CD14-positive monocyte (primary cell): ENCODE measurements around the gene C1orf105. TPM values are rescaled to one million over a fixed set of nuclear protein-coding genes. Genes with fewer than 3 reads are reported as not detected.
A peak's percentile ranks its signal among the peaks of the same experiment; 100 is the strongest.

Experiments used
- DNase-seq, 3 donors: peaks; one replicate each; pipeline ENCODE4 v3.0.0-alpha.2; 2011 to 2022
- H2AFZ ChIP-seq: 2 replicates; pipeline ENCODE4 v1.6.0; 2012; ENCODE audit warnings: mild to moderate bottlenecking, low read depth, low read length, inconsistent platforms; ENCODE audit not compliant: insufficient read depth, poor library complexity, severe bottlenecking
- H3K27ac ChIP-seq, 2 donors: 1 replicate in 1 of 2; 2 replicates in 1 of 2; pipeline ENCODE4 v1.5.1; 2012 to 2013; ENCODE audit warnings: low read length in 2 of 2, control low read depth in 1 of 2, inconsistent platforms in 1 of 2, low read depth in 1 of 2, mild to moderate bottlenecking in 1 of 2
- H3K27me3 ChIP-seq, 2 donors: one replicate each; pipeline versions ENCODE4 v1.6.0 to v1.6.1; 2011 to 2013; ENCODE audit warnings: low read length in 2 of 2; ENCODE audit not compliant: control insufficient read depth in 2 of 2, insufficient read depth in 2 of 2
- H3K36me3 ChIP-seq, 2 donors: replicated peaks in 1 of 2; 1 replicate in 1 of 2; 2 replicates in 1 of 2; pipeline versions ENCODE4 v1.5.1 to v1.6.1; 2012 to 2013; ENCODE audit warnings: low read length in 2 of 2, control low read depth in 1 of 2, inconsistent platforms in 1 of 2, mild to moderate bottlenecking in 1 of 2; ENCODE audit not compliant: insufficient read depth in 2 of 2, control insufficient read depth in 1 of 2
- H3K4me1 ChIP-seq, 2 donors: 1 replicate in 1 of 2; 2 replicates in 1 of 2; pipeline versions ENCODE4 v1.5.1 to v1.6.1; 2012 to 2013; ENCODE audit warnings: low read length in 2 of 2, control low read depth in 1 of 2, inconsistent platforms in 1 of 2, mild to moderate bottlenecking in 1 of 2, moderate library complexity in 1 of 2; ENCODE audit not compliant: insufficient read depth in 2 of 2, control insufficient read depth in 1 of 2
- H3K4me2 ChIP-seq: replicated peaks from 2 replicates; pipeline ENCODE3; 2012; ENCODE audit warnings: low read length, moderate library complexity, mild to moderate bottlenecking; ENCODE audit not compliant: poor library complexity, severe bottlenecking; ENCODE audit errors: extremely low read depth
- H3K4me3 ChIP-seq, 3 experiments: fragments of 200-600 bp in 1 of 3; sonication (generic) in 1 of 3; replicated peaks in 1 of 3; 1 replicate in 2 of 3; 2 replicates in 1 of 3; pipeline ENCODE4 v1.5.1; 2011 to 2013; ENCODE audit warnings: low read length in 3 of 3, mild to moderate bottlenecking in 3 of 3, control low read depth in 2 of 3, low read depth in 2 of 3, inconsistent platforms in 1 of 3, moderate library complexity in 1 of 3
- H3K79me2 ChIP-seq: 2 replicates; pipeline ENCODE4 v1.6.0; 2012; ENCODE audit warnings: mild to moderate bottlenecking, control low read depth, inconsistent platforms, low read length, moderate library complexity; ENCODE audit not compliant: insufficient read depth
- H3K9ac ChIP-seq: 2 replicates; pipeline ENCODE4 v1.6.0; 2017; ENCODE audit warnings: low read length, mild to moderate bottlenecking; ENCODE audit not compliant: insufficient read depth, poor library complexity, severe bottlenecking
- H3K9me3 ChIP-seq, 2 donors: replicated peaks in 1 of 2; 1 replicate in 1 of 2; 2 replicates in 1 of 2; pipeline versions ENCODE4 v1.5.1 to v1.6.1; 2012 to 2013; ENCODE audit warnings: low read length in 2 of 2, control low read depth in 1 of 2; ENCODE audit not compliant: control insufficient read depth in 1 of 2, insufficient read depth in 1 of 2
- H4K20me1 ChIP-seq: 2 replicates; pipeline ENCODE4 v1.6.0; 2012; ENCODE audit warnings: mild to moderate bottlenecking, low read length, control low read depth, moderate library complexity; ENCODE audit not compliant: insufficient read depth
- H3K27ac Mint-ChIP-seq, 7 donors: one replicate each; pipeline ENCODE4 v1.8.0; 2020; ENCODE audit warnings: mild to moderate bottlenecking in 7 of 7, mixed read lengths in 7 of 7, moderate library complexity in 6 of 7, inconsistent platforms in 2 of 7
- H3K27me3 Mint-ChIP-seq, 3 donors: one replicate each; pipeline ENCODE4 v1.8.0; 2021 to 2022; ENCODE audit warnings: low read depth in 3 of 3, mild to moderate bottlenecking in 3 of 3, mixed read lengths in 3 of 3, moderate library complexity in 3 of 3, inconsistent platforms in 1 of 3
- H3K36me3 Mint-ChIP-seq, 2 donors: one replicate each; pipeline ENCODE4 v1.8.0; 2020; ENCODE audit warnings: mixed read lengths in 2 of 2, inconsistent platforms in 1 of 2, mild to moderate bottlenecking in 1 of 2
- H3K4me1 Mint-ChIP-seq: one replicate; pipeline ENCODE4 v1.8.0; 2020; ENCODE audit warnings: mild to moderate bottlenecking, mixed read lengths
- H3K4me3 Mint-ChIP-seq, 2 donors: one replicate each; pipeline ENCODE4 v1.8.0; 2020; ENCODE audit warnings: mild to moderate bottlenecking in 2 of 2, mixed read lengths in 2 of 2, moderate library complexity in 1 of 2
- H3K9me3 Mint-ChIP-seq, 7 donors: one replicate each; pipeline ENCODE4 v1.8.0; 2020 to 2022; ENCODE audit warnings: mixed read lengths in 7 of 7, mild to moderate bottlenecking in 6 of 7, moderate library complexity in 6 of 7, inconsistent platforms in 2 of 7
- WGBS: methylation state at CpG from one replicate; pipeline ENCODE4 v1.1.5; 2013; ENCODE audit warnings: missing lambda C conversion rate; ENCODE audit not compliant: insufficient coverage; 5-methylcytosine and 5-hydroxymethylcytosine counted together
- intact Hi-C, 2 donors: fragments of 100-400 bp; cut with micrococcal nuclease; formaldehyde crosslinking; loops; one replicate each; pipeline versions ENCODE4 v1.15.0 to v1.15.1; 2023
- polyA plus RNA-seq, 3 donors: library from polyadenylated mRNA; depleted of rRNA in 1 of 3; unstranded in 2 of 3; stranded (reverse) in 1 of 3; fragments of 300-500 nt in 2 of 3; fragments of >200 nt in 1 of 3; fragmentation: Illumina TruSeq in 2 of 3; gene quantifications; 1 replicate in 2 of 3; 2 replicates in 1 of 3; pipeline ENCODE4 v1.2.3, GENCODE V29; 2012 to 2021
- TF ChIP-seq, protein P1 (sequence below): fragments of 200-600 bp; IDR thresholded peaks from one replicate; pipeline ENCODE4 v1.8.0; 2022; ENCODE audit warnings: antibody characterized with exemption, mild to moderate bottlenecking

C1orf105 gene
- polyA plus RNA-seq, 3 donors: not detected

DNA sequence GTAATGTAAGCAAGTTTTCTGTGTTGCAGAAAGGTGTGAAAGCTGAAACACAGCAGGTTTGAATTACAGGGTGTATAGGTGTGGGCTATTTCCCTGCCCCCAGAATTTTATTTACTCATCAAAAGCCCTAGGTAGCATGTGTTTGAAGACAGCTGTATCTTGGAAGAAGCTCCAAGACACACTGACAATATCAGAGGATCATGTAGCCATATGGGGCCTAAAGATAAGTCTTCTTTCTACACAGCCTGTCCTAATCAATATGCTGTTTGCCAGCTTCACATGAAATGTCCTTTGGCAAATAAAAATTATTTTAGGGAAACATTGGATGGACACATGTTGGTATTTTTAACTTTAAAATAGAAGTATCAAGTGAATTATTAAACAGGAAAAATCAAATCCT is 95.0 kb downstream of the C1orf105 start:
- Histone ChIP-seq H3K9me3 (no peaks in the 10 kb centered on the region), H3K4me3 (no peak overlapping the region), H3K4me1 (peaks cover 31 to 43% of the 10 kb centered on the region in 2 donors), H3K79me2 (no peaks in the 10 kb centered on the region), H3K36me3 (no peaks in the 10 kb centered on the region), H3K4me2 (peak overlapping the region; percentile 23), H3K27ac (peak overlapping the region in 1 of 2 donors; percentile 49), H3K9ac (no peak overlapping the region), H4K20me1 (no peaks in the 10 kb centered on the region), H3K27me3 (no peaks in the 10 kb centered on the region), H2AFZ (no peak overlapping the region)
- peaks cover 0 to 8% (median 4%) of the 10 kb centered on the region in 7 donors for H3K9me3 Mint-ChIP-seq
- peaks cover 35% of the 10 kb centered on the region for H3K4me1 Mint-ChIP-seq
- H3K27me3 Mint-ChIP-seq: peaks cover 0 to 2% (median 0%) of the 10 kb centered on the region in 3 donors
- no peak overlapping the region for H3K4me3 Mint-ChIP-seq
- peak overlapping the region in 6 of 7 donors; percentile 30 to 80 (median 68) for H3K27ac Mint-ChIP-seq
- TF ChIP-seq, protein P1, sequence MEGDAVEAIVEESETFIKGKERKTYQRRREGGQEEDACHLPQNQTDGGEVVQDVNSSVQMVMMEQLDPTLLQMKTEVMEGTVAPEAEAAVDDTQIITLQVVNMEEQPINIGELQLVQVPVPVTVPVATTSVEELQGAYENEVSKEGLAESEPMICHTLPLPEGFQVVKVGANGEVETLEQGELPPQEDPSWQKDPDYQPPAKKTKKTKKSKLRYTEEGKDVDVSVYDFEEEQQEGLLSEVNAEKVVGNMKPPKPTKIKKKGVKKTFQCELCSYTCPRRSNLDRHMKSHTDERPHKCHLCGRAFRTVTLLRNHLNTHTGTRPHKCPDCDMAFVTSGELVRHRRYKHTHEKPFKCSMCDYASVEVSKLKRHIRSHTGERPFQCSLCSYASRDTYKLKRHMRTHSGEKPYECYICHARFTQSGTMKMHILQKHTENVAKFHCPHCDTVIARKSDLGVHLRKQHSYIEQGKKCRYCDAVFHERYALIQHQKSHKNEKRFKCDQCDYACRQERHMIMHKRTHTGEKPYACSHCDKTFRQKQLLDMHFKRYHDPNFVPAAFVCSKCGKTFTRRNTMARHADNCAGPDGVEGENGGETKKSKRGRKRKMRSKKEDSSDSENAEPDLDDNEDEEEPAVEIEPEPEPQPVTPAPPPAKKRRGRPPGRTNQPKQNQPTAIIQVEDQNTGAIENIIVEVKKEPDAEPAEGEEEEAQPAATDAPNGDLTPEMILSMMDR: no peak
- intact Hi-C loops: no loop called here
- H3K36me3 Mint-ChIP-seq: no peaks in the 10 kb centered on the region
- DNase-seq: no peak

DNA sequence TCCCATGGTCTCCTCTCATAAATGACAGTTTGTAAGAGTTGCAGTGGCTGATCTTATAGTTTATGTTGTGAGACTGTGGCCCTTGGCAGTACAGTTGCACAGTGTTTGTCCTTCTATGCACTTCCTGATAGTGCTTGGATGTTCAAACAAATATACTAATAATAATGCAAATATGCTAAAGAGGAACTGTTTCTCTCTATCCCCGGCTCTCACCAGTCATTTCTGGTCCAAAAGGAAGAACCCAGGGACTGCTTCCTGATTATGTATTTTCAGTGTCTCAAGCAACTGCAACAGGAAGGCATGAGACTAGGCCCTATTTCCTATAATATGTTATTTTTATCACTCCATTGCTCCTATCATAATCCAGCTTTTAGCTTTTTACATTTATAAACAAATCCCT is 95.4 kb downstream of the C1orf105 start:
- H3K36me3 Mint-ChIP-seq: no peaks in the 10 kb centered on the region
- no CpG with 5 or more reads among the region's 1 CpG for WGBS
- peak overlapping the region; percentile 23 for H3K4me2 ChIP-seq
- intact Hi-C loops: no loop called here
- H3K9ac ChIP-seq: no peak overlapping the region
- H4K20me1 ChIP-seq: no peaks in the 10 kb centered on the region
- peak; percentile 61 to 80 (median 65) for DNase-seq
- no peak overlapping the region for H3K4me3 Mint-ChIP-seq
- peaks cover 31 to 43% of the 10 kb centered on the region in 2 donors for H3K4me1 ChIP-seq
- H2AFZ ChIP-seq: no peak overlapping the region
- no peaks in the 10 kb centered on the region for H3K36me3 ChIP-seq
- H3K27ac ChIP-seq: peak overlapping the region; percentile 45 to 49
- no peak overlapping the region for H3K4me3 ChIP-seq
- peaks cover 35% of the 10 kb centered on the region for H3K4me1 Mint-ChIP-seq
- peak overlapping the region; percentile 35 to 83 (median 66) for H3K27ac Mint-ChIP-seq
- no peaks in the 10 kb centered on the region for H3K79me2 ChIP-seq
- no peaks in the 10 kb centered on the region for H3K27me3 ChIP-seq
- H3K9me3 ChIP-seq: no peaks in the 10 kb centered on the region
- H3K27me3 Mint-ChIP-seq: peaks cover 0 to 2% (median 0%) of the 10 kb centered on the region in 3 donors
- H3K9me3 Mint-ChIP-seq: peaks cover 0 to 8% (median 4%) of the 10 kb centered on the region in 7 donors
- TF ChIP-seq, protein P1: no peak
